ENCODE data around the gene PRR33. TPM values are rescaled to one million over a fixed set of nuclear protein-coding genes. Genes with fewer than 3 reads are reported as not detected.
A peak's percentile ranks its signal among the peaks of the same experiment; 100 is the strongest.

PRR33 gene
- total and polyA plus RNA-seq, 12 donors = 0.09 to 6.5 (median 3.5) TPM

GRCh38 chr11:1857064-1857463, 34.6 kb downstream of the PRR33 start:
- Histone ChIP-seq H3K4me3 (no peak overlapping the region), H3K9me3 (no peaks in the 10 kb centered on the region), H3K27ac (no peak overlapping the region), H3K4me1 (peaks cover 0 to 29% (median 0%) of the 10 kb centered on the region in 9 donors), H3K36me3 (no peaks in the 10 kb centered on the region), H3K27me3 (no peaks in the 10 kb centered on the region)
- TF ChIP-seq CTCF (IDR thresholded peaks at IDR 0.05) = no peak
- WGBS, 2 donors = 91 to 92% methylated on average over 11 of the region's 11 CpGs
- ATAC-seq = no peak
- DNase-seq = no peak
- intact Hi-C loops (cut with DNase I) = loop anchor here in 1 of 10 donors (10.0 kb wide), 1 partner anchor 868 kb away; no protein-coding TSS in a partner anchor

- Histone ChIP-seq H3K4me3 (no peak overlapping the region), H3K36me3 (no peaks in the 10 kb centered on the region), H3K9me3 (no peaks in the 10 kb centered on the region), H3K27ac (no peak overlapping the region), H3K27me3 (no peaks in the 10 kb centered on the region), H3K4me1 (peaks cover 0 to 35% (median 0%) of the 10 kb centered on the region in 9 donors)
- 98 to 99% methylated on average over 13 of the region's 13 CpGs for WGBS, 2 donors
- ATAC-seq (peak in 1 of 8 donors; percentile 7), DNase-seq (no peak)
- intact Hi-C loops (cut with DNase I) = loop anchor here in 1 of 10 donors (10.0 kb wide), 1 partner anchor 868 kb away; no protein-coding TSS in a partner anchor
- TF ChIP-seq CTCF (IDR thresholded peaks at IDR 0.05) = no peak
Observed at GRCh38 chr11:1856306-1857005, 35.2 kb downstream of the PRR33 start.

GRCh38 chr11:1855886-1856265, 35.8 kb downstream of the PRR33 start:
- intact Hi-C loops (cut with DNase I) = loop anchor here in 1 of 10 donors (10.0 kb wide), 1 partner anchor 869 kb away; no protein-coding TSS in a partner anchor
- H3K4me1 ChIP-seq = peaks cover 0 to 40% (median 0%) of the 10 kb centered on the region in 9 donors
- H3K27me3 ChIP-seq = no peaks in the 10 kb centered on the region
- ATAC-seq (no peak), DNase-seq (no peak)
- H3K9me3 ChIP-seq = no peaks in the 10 kb centered on the region
- no peaks in the 10 kb centered on the region for H3K36me3 ChIP-seq
- no peak overlapping the region for H3K4me3 ChIP-seq
- 94 to 95% methylated on average over 10 to 11 of the region's 11 CpGs for WGBS, 2 donors
- no peak for TF ChIP-seq CTCF (IDR thresholded peaks at IDR 0.05)
- no peak overlapping the region for H3K27ac ChIP-seq

- Histone ChIP-seq H3K36me3 (no peaks in the 10 kb centered on the region), H3K4me3 (peak overlapping the region in 1 of 10 donors; percentile 62), H3K9me3 (no peaks in the 10 kb centered on the region), H3K27ac (peak overlapping the region in 1 of 10 donors; percentile 95), H3K4me1 (peaks cover 0 to 47% (median 0%) of the 10 kb centered on the region in 9 donors), H3K27me3 (no peaks in the 10 kb centered on the region)
- DNase-seq (no peak), ATAC-seq (no peak)
- WGBS, 2 donors = 72 to 83% methylated on average over 26 of the region's 26 CpGs
- intact Hi-C loops (cut with DNase I) = loop anchor here in 1 of 10 donors (10.0 kb wide), 1 partner anchor 870 kb away; no protein-coding TSS in a partner anchor
- TF ChIP-seq CTCF (IDR thresholded peaks at IDR 0.05) = peak in 1 of 9 donors; percentile 27
Observed at GRCh38 chr11:1854949-1855885, 36.5 kb downstream of the PRR33 start.

Data from heart right ventricle (tissue), 16 donors.